IPS DF 6.9 (cell line): Measurements from ENCODE around the gene ADH5.
"Not testable (repeated sequence)": the region's sequence is repeated elsewhere in the genome, so short reads cannot be mapped to it uniquely, and the experiment has no call there.

Experiments
- DNase-seq: peaks from one replicate; pipeline ENCODE4 v3.0.0-alpha.2; 2013; ENCODE audit warnings: low read depth, low spot score
- H3K27ac ChIP-seq: one replicate; pipeline ENCODE4 v1.5.1; 2013; ENCODE audit warnings: low read length, control low read depth
- H3K27me3 ChIP-seq: 2 replicates; pipeline ENCODE4 v1.6.1; 2013; ENCODE audit warnings: mild to moderate bottlenecking, low read length; ENCODE audit not compliant: control insufficient read depth, insufficient read depth
- H3K36me3 ChIP-seq: 2 replicates; pipeline ENCODE4 v1.6.1; 2013; ENCODE audit warnings: low read length; ENCODE audit not compliant: control insufficient read depth, insufficient read depth
- H3K4me1 ChIP-seq: 2 replicates; pipeline ENCODE4 v1.6.1; 2013; ENCODE audit warnings: low read length; ENCODE audit not compliant: control insufficient read depth, insufficient read depth
- H3K4me3 ChIP-seq: 2 replicates; pipeline ENCODE4 v1.5.1; 2013; ENCODE audit warnings: mild to moderate bottlenecking, low read length
- H3K9me3 ChIP-seq: 2 replicates; pipeline ENCODE4 v1.6.1; 2013; ENCODE audit warnings: low read length, inconsistent platforms; ENCODE audit not compliant: control insufficient read depth, insufficient read depth
- WGBS: extraction: QIAGEN DNeasy Blood & Tissue Kit; methylation state at CpG from one replicate; pipeline ENCODE4 v1.1.7; 2013; ENCODE audit warnings: mixed read lengths, missing lambda C conversion rate; ENCODE audit not compliant: insufficient read length, insufficient coverage; 5-methylcytosine and 5-hydroxymethylcytosine counted together

Gene ADH5

GRCh38 chr4:99084595-99084994 is 4.0 kb downstream of the ADH5 start:
- H3K27me3 ChIP-seq: no peaks in the 10 kb centered on the region
- H3K36me3 ChIP-seq: peaks cover 20% of the 10 kb centered on the region; the same call in 1 of the 2 replicates
- DNase-seq: no peak
- no peak overlapping the region for H3K27ac ChIP-seq
- WGBS: no CpG with 5 or more reads among the region's 2 CpGs
- H3K4me1 ChIP-seq: no peaks in the 10 kb centered on the region
- H3K4me3 ChIP-seq: no peak overlapping the region
- no peaks in the 10 kb centered on the region for H3K9me3 ChIP-seq

GRCh38 chr4:99082192-99082591 is 6.4 kb downstream of the ADH5 start:
- H3K27me3 ChIP-seq: no peaks in the 10 kb centered on the region
- H3K4me1 ChIP-seq: no peaks in the 10 kb centered on the region
- no peaks in the 10 kb centered on the region for H3K9me3 ChIP-seq
- H3K4me3 ChIP-seq: no peak overlapping the region
- WGBS: no CpG with 5 or more reads among the region's 5 CpGs
- no peak overlapping the region for H3K27ac ChIP-seq
- no peak for DNase-seq
- peaks cover 21% of the 10 kb centered on the region; the same call in 1 of the 2 replicates for H3K36me3 ChIP-seq

GRCh38 chr4:99080869-99081268 is 7.7 kb downstream of the ADH5 start:
- not testable (repeated sequence) for DNase-seq, H3K27ac ChIP-seq, H3K9me3 ChIP-seq, H3K4me3 ChIP-seq, H3K4me1 ChIP-seq, H3K27me3 ChIP-seq
- peaks cover 29% of the 10 kb centered on the region; the same call in 1 of the 2 replicates for H3K36me3 ChIP-seq
- no CpG with 5 or more reads among the region's 6 CpGs for WGBS

GRCh38 chr4:99079625-99080295 is 8.8 kb downstream of the ADH5 start:
- Histone ChIP-seq H3K27me3 (no peaks in the 10 kb centered on the region), H3K4me1 (no peaks in the 10 kb centered on the region), H3K9me3 (no peaks in the 10 kb centered on the region), H3K27ac (no peak overlapping the region), H3K36me3 (peaks cover 31% of the 10 kb centered on the region; the same call in 1 of the 2 replicates), H3K4me3 (no peak overlapping the region)
- no CpG with 5 or more reads among the region's 5 CpGs for WGBS
- no peak for DNase-seq

GRCh38 chr4:99078931-99079624 is 9.5 kb downstream of the ADH5 start:
- Histone ChIP-seq H3K27ac (no peak overlapping the region), H3K4me1 (no peaks in the 10 kb centered on the region), H3K9me3 (no peaks in the 10 kb centered on the region), H3K27me3 (no peaks in the 10 kb centered on the region), H3K36me3 (peaks cover 30% of the 10 kb centered on the region; the same call in 1 of the 2 replicates), H3K4me3 (no peak overlapping the region)
- no peak for DNase-seq
- no CpG with 5 or more reads among the region's 5 CpGs for whole genome bisulfite sequencing

GRCh38 chr4:99078336-99078735 is 10.3 kb downstream of the ADH5 start:
- no CpG with 5 or more reads among the region's 5 CpGs for WGBS
- H3K9me3 ChIP-seq: no peaks in the 10 kb centered on the region
- H3K4me3 ChIP-seq: no peak overlapping the region
- H3K27me3 ChIP-seq: no peaks in the 10 kb centered on the region
- H3K36me3 ChIP-seq: peaks cover 30% of the 10 kb centered on the region; the same call in 1 of the 2 replicates
- H3K27ac ChIP-seq: no peak overlapping the region
- no peak for DNase-seq
- no peaks in the 10 kb centered on the region for H3K4me1 ChIP-seq

GRCh38 chr4:99077177-99077576 is 11.4 kb downstream of the ADH5 start:
- Histone ChIP-seq H3K36me3 (peaks cover 26% of the 10 kb centered on the region; the same call in 1 of the 2 replicates), H3K27me3 (no peaks in the 10 kb centered on the region), H3K9me3 (no peaks in the 10 kb centered on the region), H3K4me1 (no peaks in the 10 kb centered on the region), H3K27ac (no peak overlapping the region), H3K4me3 (no peak overlapping the region)
- WGBS: no CpG with 5 or more reads among the region's 4 CpGs
- DNase-seq: no peak

- no peak overlapping the region for H3K27ac ChIP-seq
- H3K4me1 ChIP-seq: no peaks in the 10 kb centered on the region
- no peak for DNase-seq
- no CpG with 5 or more reads among the region's 5 CpGs for WGBS
- H3K36me3 ChIP-seq: peaks cover 30% of the 10 kb centered on the region; the same call in 1 of the 2 replicates
- H3K9me3 ChIP-seq: no peaks in the 10 kb centered on the region
- H3K4me3 ChIP-seq: no peak overlapping the region
- H3K27me3 ChIP-seq: no peaks in the 10 kb centered on the region
These were observed 12.2 kb downstream of the ADH5 start for GRCh38 chr4:99076292-99076976.

- WGBS: no CpG with 5 or more reads among the region's 7 CpGs
These were observed 13.8 kb downstream of the ADH5 start for GRCh38 chr4:99074816-99075215.

GRCh38 chr4:99071159-99071558 is 17.4 kb downstream of the ADH5 start:
- H3K27me3 ChIP-seq: no peaks in the 10 kb centered on the region
- WGBS: no CpG with 5 or more reads among the region's 5 CpGs
- H3K27ac ChIP-seq: no peak overlapping the region
- H3K36me3 ChIP-seq: peaks cover 11% of the 10 kb centered on the region; the same call in 1 of the 2 replicates
- H3K4me3 ChIP-seq: no peak overlapping the region
- no peaks in the 10 kb centered on the region for H3K4me1 ChIP-seq
- no peaks in the 10 kb centered on the region for H3K9me3 ChIP-seq
- no peak for DNase-seq

More at GRCh38 chr4:99074816-99075215, 13.8 kb downstream of the ADH5 start:
- Histone ChIP-seq H3K27ac (no peak overlapping the region), H3K9me3 (no peaks in the 10 kb centered on the region), H3K36me3 (peaks cover 19% of the 10 kb centered on the region; the same call in 1 of the 2 replicates), H3K4me1 (no peaks in the 10 kb centered on the region), H3K27me3 (no peaks in the 10 kb centered on the region), H3K4me3 (no peak overlapping the region)
- DNase-seq: no peak
